WTC11 (cell line): ENCODE data around the gene ZRSR2. TPM values are rescaled to one million over a fixed set of nuclear protein-coding genes. Genes with fewer than 3 reads are reported as not detected.
A peak's percentile ranks its signal among the peaks of the same experiment; 100 is the strongest.

Source experiments
- ATAC-seq: fragments of 200-7000 bp; cut with Tn5 transposase; 2 replicates; pipeline ENCODE4 v1.10.0; 2021; ENCODE audit warnings: mild to moderate bottlenecking, moderate library complexity
- CTCF ChIA-PET: fragments of 300-600 bp; sonication (Branson Sonifier 250); formaldehyde crosslinking; loops from one replicate; lab custom pipeline; 2021; ENCODE audit warnings: antibody characterized with exemption; lab: Charles Lee
- POLR2A ChIA-PET: fragments of 350-600 bp; sonication (Branson Sonifier 250); formaldehyde crosslinking; loops from one replicate; lab custom pipeline; 2021; ENCODE audit warnings: antibody characterized with exemption; lab: Charles Lee
- DNase-seq: peaks from one replicate; pipeline ENCODE4 v3.0.0; 2021; ENCODE audit warnings: low spot score
- H3K27ac Mint-ChIP-seq: 2 replicates; pipeline ENCODE4 v1.8.0; 2021; ENCODE audit warnings: mixed read lengths
- H3K27me3 Mint-ChIP-seq: 2 replicates; pipeline ENCODE4 v1.8.0; 2021; ENCODE audit warnings: low read depth, mild to moderate bottlenecking, moderate library complexity, mixed read lengths
- H3K36me3 Mint-ChIP-seq: 2 replicates; pipeline ENCODE4 v1.8.0; 2021; ENCODE audit warnings: mixed read lengths
- H3K4me1 Mint-ChIP-seq: 2 replicates; pipeline ENCODE4 v1.8.0; 2022; ENCODE audit warnings: mixed read lengths
- H3K4me3 Mint-ChIP-seq: 2 replicates; pipeline ENCODE4 v1.8.0; 2021; ENCODE audit warnings: mild to moderate bottlenecking, moderate library complexity, mixed read lengths
- H3K9me3 Mint-ChIP-seq: 2 replicates; pipeline ENCODE4 v1.8.0; 2021; ENCODE audit warnings: mixed read lengths
- E2F4 ChIP-seq: sonication (generic); formaldehyde crosslinking; IDR thresholded peaks from 2 replicates; pipeline ENCODE4 v1.8.1; 2022; ENCODE audit warnings: low read depth, mild to moderate bottlenecking, moderate library complexity, missing genetic modification reagents, borderline replicate concordance
- ELF4 ChIP-seq: sonication (generic); formaldehyde crosslinking; IDR thresholded peaks from 2 replicates; pipeline ENCODE4 v1.8.1; 2022; ENCODE audit warnings: low read depth, mild to moderate bottlenecking, moderate library complexity, missing genetic modification reagents
- FOXP1 ChIP-seq: sonication (generic); formaldehyde crosslinking; IDR thresholded peaks from 2 replicates; pipeline ENCODE4 v1.8.0; 2022; ENCODE audit warnings: missing genetic modification reagents, mild to moderate bottlenecking, moderate library complexity, borderline replicate concordance
- GABPB1 ChIP-seq: sonication (generic); formaldehyde crosslinking; IDR thresholded peaks from 2 replicates; pipeline ENCODE4 v1.8.1; 2023; ENCODE audit warnings: mild to moderate bottlenecking, missing genetic modification reagents
- JAZF1 ChIP-seq: fragments of 250-450 bp; sonication (Bioruptor Pico); IDR thresholded peaks from 2 replicates; pipeline ENCODE4 v1.9.0; 2021; ENCODE audit warnings: moderate library complexity, mild to moderate bottlenecking, inconsistent platforms
- JUN ChIP-seq: sonication (generic); formaldehyde crosslinking; IDR thresholded peaks from 2 replicates; pipeline ENCODE4 v1.8.0; 2023; ENCODE audit warnings: mild to moderate bottlenecking, missing genetic modification reagents
- PRDM15 ChIP-seq: sonication (generic); formaldehyde crosslinking; IDR thresholded peaks from 2 replicates; pipeline ENCODE4 v1.8.0; 2022; ENCODE audit warnings: missing genetic modification reagents
- PRRX2 ChIP-seq: fragments of 250-450 bp; sonication (Bioruptor Pico); IDR thresholded peaks from 2 replicates; pipeline ENCODE4 v1.8.0; 2021; ENCODE audit warnings: mild to moderate bottlenecking
- RORB ChIP-seq: fragments of 250-450 bp; sonication (Bioruptor Pico); IDR thresholded peaks from 2 replicates; pipeline ENCODE4 v1.9.0; 2021; ENCODE audit warnings: mild to moderate bottlenecking
- SOX15 ChIP-seq: fragments of 250-450 bp; sonication (Bioruptor Pico); IDR thresholded peaks from 2 replicates; pipeline ENCODE4 v1.9.0; 2021; ENCODE audit warnings: mild to moderate bottlenecking
- TEAD1 ChIP-seq: sonication (generic); formaldehyde crosslinking; IDR thresholded peaks from 2 replicates; pipeline ENCODE4 v1.8.0; 2022; ENCODE audit warnings: mild to moderate bottlenecking, missing genetic modification reagents
- USF2 ChIP-seq: sonication (generic); formaldehyde crosslinking; IDR thresholded peaks from 2 replicates; pipeline ENCODE4 v1.8.1; 2023; ENCODE audit warnings: mild to moderate bottlenecking, missing genetic modification reagents, moderate library complexity
- ZNF138 ChIP-seq: sonication (generic); formaldehyde crosslinking; conservative IDR thresholded peaks from 2 replicates; pipeline ENCODE4 v1.8.1; 2022; ENCODE audit warnings: mild to moderate bottlenecking, moderate library complexity, missing genetic modification reagents
- ZNF232 ChIP-seq: sonication (generic); formaldehyde crosslinking; IDR thresholded peaks from 2 replicates; pipeline ENCODE4 v1.8.0; 2022; ENCODE audit warnings: mild to moderate bottlenecking, missing genetic modification reagents
- ZNF263 ChIP-seq: sonication (generic); formaldehyde crosslinking; IDR thresholded peaks from 2 replicates; pipeline ENCODE4 v1.8.1; 2022; ENCODE audit warnings: low read depth, mild to moderate bottlenecking, moderate library complexity, missing genetic modification reagents
- ZNF532 ChIP-seq: fragments of 250-450 bp; sonication (Bioruptor Pico); IDR thresholded peaks from 2 replicates; pipeline ENCODE4 v1.9.0; 2021; ENCODE audit warnings: mild to moderate bottlenecking, borderline replicate concordance
- ZNF671 ChIP-seq: fragments of 250-450 bp; sonication (Bioruptor Pico); IDR thresholded peaks from 2 replicates; pipeline ENCODE4 v1.8.0; 2021; ENCODE audit warnings: mild to moderate bottlenecking
- total RNA-seq: library from RNA; stranded (reverse); gene quantifications from 3 replicates; pipeline ENCODE4 v1.2.3, GENCODE V29; 2021
- TF ChIP-seq, protein P1 (sequence below): sonication (generic); formaldehyde crosslinking; IDR thresholded peaks from 2 replicates; pipeline ENCODE4 v1.8.1; 2023; ENCODE audit warnings: mild to moderate bottlenecking, missing genetic modification reagents
- TF ChIP-seq, protein P2 (sequence below): sonication (generic); formaldehyde crosslinking; IDR thresholded peaks from 2 replicates; pipeline ENCODE4 v1.8.1; 2022; ENCODE audit warnings: low read depth, missing genetic modification reagents, borderline replicate concordance

The ZRSR2 gene
- total RNA-seq, 1 experiment from 2014 or later, result 8.6 TPM

- no peak for DNase-seq
- Mint-ChIP-seq H3K27me3 (no peaks in the 10 kb centered on the region), H3K36me3 (peaks cover 37% of the 10 kb centered on the region), H3K4me1 (peaks cover 21% of the 10 kb centered on the region), H3K27ac (peak overlapping the region; percentile 99), H3K9me3 (no peaks in the 10 kb centered on the region), H3K4me3 (no peak overlapping the region)
- ATAC-seq, result peak; percentile 24; the same call in 1 of the 2 replicates
- ChIA-PET POLR2A (interaction anchor here (0.7 to 1.0 kb wide), 2 partner anchors 38 to 896 kb away, joined by 3 read pairs; partner anchors contain the start of gene AP1S2), CTCF (interaction anchor here (0.7 to 1.4 kb wide), 2 partner anchors 113 to 620 kb away, joined by 3 read pairs; no protein-coding TSS in a partner anchor)
- TF ChIP-seq JUN (no peak), GABPB1 (CRISPR knock-in tag) (no peak), RORB (no peak), TEAD1 (CRISPR knock-in tag) (no peak), USF2 (CRISPR knock-in tag) (no peak), E2F4 (no peak), FOXP1 (CRISPR knock-in tag) (no peak), ZNF232 (CRISPR knock-in tag) (no peak), PRRX2 (CRISPR knock-in tag) (no peak), SOX15 (CRISPR knock-in tag) (no peak), JAZF1 (no peak)
- TF ChIP-seq, protein P1, sequence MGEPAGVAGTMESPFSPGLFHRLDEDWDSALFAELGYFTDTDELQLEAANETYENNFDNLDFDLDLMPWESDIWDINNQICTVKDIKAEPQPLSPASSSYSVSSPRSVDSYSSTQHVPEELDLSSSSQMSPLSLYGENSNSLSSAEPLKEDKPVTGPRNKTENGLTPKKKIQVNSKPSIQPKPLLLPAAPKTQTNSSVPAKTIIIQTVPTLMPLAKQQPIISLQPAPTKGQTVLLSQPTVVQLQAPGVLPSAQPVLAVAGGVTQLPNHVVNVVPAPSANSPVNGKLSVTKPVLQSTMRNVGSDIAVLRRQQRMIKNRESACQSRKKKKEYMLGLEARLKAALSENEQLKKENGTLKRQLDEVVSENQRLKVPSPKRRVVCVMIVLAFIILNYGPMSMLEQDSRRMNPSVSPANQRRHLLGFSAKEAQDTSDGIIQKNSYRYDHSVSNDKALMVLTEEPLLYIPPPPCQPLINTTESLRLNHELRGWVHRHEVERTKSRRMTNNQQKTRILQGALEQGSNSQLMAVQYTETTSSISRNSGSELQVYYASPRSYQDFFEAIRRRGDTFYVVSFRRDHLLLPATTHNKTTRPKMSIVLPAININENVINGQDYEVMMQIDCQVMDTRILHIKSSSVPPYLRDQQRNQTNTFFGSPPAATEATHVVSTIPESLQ (CRISPR knock-in tag), result no peak
Observed at GRCh38 chrX:15816886-15817285, 26.6 kb downstream of the ZRSR2 start.

DNA sequence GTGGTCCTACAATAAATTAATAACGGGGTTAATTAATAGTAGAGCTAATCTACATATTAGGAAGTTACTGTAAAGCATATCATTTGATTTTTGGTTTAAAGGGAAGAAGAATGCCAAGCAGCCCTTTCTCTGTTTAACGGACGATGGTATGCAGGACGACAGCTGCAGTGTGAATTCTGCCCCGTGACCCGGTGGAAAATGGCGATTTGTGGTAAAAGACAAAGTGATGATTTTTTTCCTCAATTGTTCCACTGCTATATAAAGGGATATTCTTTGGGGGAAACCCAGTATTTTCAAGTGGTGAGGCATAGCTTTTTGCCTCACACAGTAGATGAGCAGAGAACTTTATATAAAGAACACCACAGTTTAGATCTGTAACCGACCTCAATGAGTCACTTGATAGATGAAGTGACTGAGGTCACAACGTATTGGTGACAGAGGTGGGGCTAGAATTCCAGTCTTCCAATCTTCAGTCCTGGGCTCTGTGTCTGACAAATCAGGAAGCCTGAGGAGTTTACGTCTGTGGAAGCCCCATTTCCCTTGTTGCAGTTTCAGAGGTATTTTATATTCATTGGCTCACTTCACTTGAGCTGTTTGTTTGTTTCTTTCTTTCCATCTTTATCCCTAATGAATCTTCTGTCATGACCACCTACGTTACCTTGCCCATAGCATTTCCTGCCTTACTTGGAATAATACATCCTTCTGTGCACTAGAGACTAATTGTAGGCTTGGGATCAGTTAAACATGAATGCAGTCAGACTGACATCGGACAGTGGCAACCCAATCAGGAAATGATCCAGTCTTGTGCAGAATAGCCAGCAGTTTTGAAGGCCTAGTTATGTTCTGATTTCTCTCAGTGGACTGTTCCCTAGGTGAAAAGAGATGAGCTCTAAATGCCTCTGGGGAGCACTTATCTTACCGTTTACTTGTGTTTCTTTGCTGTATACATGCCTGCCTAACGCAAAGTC, 30.1 kb downstream of the ZRSR2 start:
- Mint-ChIP-seq H3K4me1 (peaks cover 21% of the 10 kb centered on the region), H3K36me3 (peaks cover 28% of the 10 kb centered on the region), H3K27ac (peak overlapping the region; percentile 80), H3K27me3 (no peaks in the 10 kb centered on the region), H3K4me3 (no peak overlapping the region), H3K9me3 (no peaks in the 10 kb centered on the region)
- ChIA-PET POLR2A (interaction anchor here (0.6 kb wide), 1 partner anchor 1179 kb away, joined by 3 read pairs; no protein-coding TSS in a partner anchor), CTCF (no interaction called here)
- ATAC-seq (no peak), DNase-seq (no peak)
- TF ChIP-seq ZNF671 (CRISPR knock-in tag) (no peak), ZNF263 (CRISPR knock-in tag) (no peak), PRDM15 (CRISPR knock-in tag) (no peak), ZNF138 (CRISPR knock-in tag) (no peak), ZNF532 (CRISPR knock-in tag) (no peak), ELF4 (no peak), JUN (no peak), SOX15 (CRISPR knock-in tag) (no peak)
- TF ChIP-seq, protein P2, sequence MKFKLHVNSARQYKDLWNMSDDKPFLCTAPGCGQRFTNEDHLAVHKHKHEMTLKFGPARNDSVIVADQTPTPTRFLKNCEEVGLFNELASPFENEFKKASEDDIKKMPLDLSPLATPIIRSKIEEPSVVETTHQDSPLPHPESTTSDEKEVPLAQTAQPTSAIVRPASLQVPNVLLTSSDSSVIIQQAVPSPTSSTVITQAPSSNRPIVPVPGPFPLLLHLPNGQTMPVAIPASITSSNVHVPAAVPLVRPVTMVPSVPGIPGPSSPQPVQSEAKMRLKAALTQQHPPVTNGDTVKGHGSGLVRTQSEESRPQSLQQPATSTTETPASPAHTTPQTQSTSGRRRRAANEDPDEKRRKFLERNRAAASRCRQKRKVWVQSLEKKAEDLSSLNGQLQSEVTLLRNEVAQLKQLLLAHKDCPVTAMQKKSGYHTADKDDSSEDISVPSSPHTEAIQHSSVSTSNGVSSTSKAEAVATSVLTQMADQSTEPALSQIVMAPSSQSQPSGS (CRISPR knock-in tag), result no peak
